ENCODE measurements around the gene FAM240A. TPM values are rescaled to one million over a fixed set of nuclear protein-coding genes. Genes with fewer than 3 reads are reported as not detected.

Gene FAM240A
- total and polyA plus RNA-seq, 3 experiments from 2014 or later: not detected

DNA sequence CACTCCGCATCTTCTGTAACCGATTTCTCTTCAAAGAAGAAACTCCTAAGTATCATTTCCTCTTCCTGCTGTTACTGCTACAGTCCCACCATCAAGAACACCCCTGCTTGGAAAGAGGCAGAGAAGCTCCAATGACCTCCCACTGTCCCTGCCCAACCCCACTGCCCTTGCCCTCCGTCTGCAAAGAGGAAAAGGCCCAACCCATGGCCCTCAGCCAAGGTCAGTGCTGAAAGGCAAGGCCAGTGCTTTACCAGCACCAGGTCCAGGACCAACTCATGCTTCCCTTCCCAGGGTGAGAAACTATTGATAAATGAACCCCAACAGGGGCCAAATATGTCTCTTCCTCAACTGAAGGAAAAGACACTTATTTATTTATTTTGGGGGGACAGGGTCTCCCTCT is 22.5 kb downstream of the FAM240A start:
- peaks cover 4 to 5% (median 5%) of the 10 kb centered on the region in 3 donors for H3K4me1 Mint-ChIP-seq
- peak overlapping the region in 1 of 8 donors; percentile 76 for H3K27ac Mint-ChIP-seq
- peaks cover 3 to 8% of the 10 kb centered on the region in 2 donors for H3K27me3 Mint-ChIP-seq
- H3K9me3 Mint-ChIP-seq: peaks cover 0 to 6% (median 0%) of the 10 kb centered on the region in 5 donors
- H3K4me3 Mint-ChIP-seq: no peak overlapping the region
- H3K9me3 ChIP-seq (ENCODE audit: low read length): no peaks in the 10 kb centered on the region
- H3K4me1 ChIP-seq (ENCODE audit: insufficient read depth, low read length): peaks cover 5% of the 10 kb centered on the region
- no peak overlapping the region for H3K4me3 ChIP-seq (ENCODE audit: low read length)
- no peaks in the 10 kb centered on the region for H3K27me3 ChIP-seq (ENCODE audit: insufficient read depth, low read length, poor library complexity, severe bottlenecking)
- ChIA-PET POLR2A (no interaction called here), CTCF (interaction anchor here (8.6 kb wide), 1 partner anchor 144 kb away, joined by 147 read pairs; no protein-coding TSS in a partner anchor)
- H3K36me3 ChIP-seq (ENCODE audit: insufficient read depth, low read length): no peaks in the 10 kb centered on the region
- DNase-seq: no peak
- peaks cover 0 to 2% (median 0%) of the 10 kb centered on the region in 3 donors for H3K36me3 Mint-ChIP-seq
- H3K27ac ChIP-seq (ENCODE audit: low read depth, low read length): no peak overlapping the region

DNA sequence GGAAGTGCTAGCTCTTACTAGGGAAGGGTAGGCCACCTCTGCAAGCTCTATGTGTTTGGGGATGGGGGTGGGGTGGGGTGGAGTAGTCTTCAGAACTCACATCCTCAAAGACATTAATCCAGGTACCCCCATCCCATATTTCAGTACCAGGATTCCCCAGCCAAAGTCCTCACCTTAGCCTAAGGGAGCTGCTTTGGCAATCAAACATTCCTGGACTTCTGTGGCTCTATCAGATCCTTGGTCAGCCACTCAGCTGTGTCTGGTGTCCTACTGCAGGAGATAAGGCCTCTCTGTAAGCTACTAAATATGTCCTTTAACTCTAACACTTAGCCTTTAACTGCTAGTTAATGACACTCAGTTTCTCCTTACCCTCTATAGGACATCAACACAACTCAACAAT is 26.9 kb downstream of the FAM240A start:
- no peak overlapping the region for H3K27ac ChIP-seq (ENCODE audit: low read depth, low read length)
- Mint-ChIP-seq H3K9me3 (peaks cover 12 to 22% (median 15%) of the 10 kb centered on the region in 5 donors), H3K27ac (no peak overlapping the region), H3K4me1 (no peaks in the 10 kb centered on the region), H3K36me3 (peaks cover 0 to 11% (median 2%) of the 10 kb centered on the region in 3 donors), H3K4me3 (no peak overlapping the region), H3K27me3 (peaks cover 11 to 42% of the 10 kb centered on the region in 2 donors)
- ChIA-PET CTCF (interaction anchor here (1.0 to 1.3 kb wide), 2 partner anchors 10 to 150 kb away, joined by 3 to 6 read pairs; no protein-coding TSS in a partner anchor), POLR2A (no interaction called here)
- no peaks in the 10 kb centered on the region for H3K9me3 ChIP-seq (ENCODE audit: low read length)
- no peaks in the 10 kb centered on the region for H3K4me1 ChIP-seq (ENCODE audit: insufficient read depth, low read length)
- H3K27me3 ChIP-seq (ENCODE audit: insufficient read depth, low read length, poor library complexity, severe bottlenecking): no peaks in the 10 kb centered on the region
- no peak for DNase-seq
- no peaks in the 10 kb centered on the region for H3K36me3 ChIP-seq (ENCODE audit: insufficient read depth, low read length)
- H3K4me3 ChIP-seq (ENCODE audit: low read length): no peak overlapping the region

DNA sequence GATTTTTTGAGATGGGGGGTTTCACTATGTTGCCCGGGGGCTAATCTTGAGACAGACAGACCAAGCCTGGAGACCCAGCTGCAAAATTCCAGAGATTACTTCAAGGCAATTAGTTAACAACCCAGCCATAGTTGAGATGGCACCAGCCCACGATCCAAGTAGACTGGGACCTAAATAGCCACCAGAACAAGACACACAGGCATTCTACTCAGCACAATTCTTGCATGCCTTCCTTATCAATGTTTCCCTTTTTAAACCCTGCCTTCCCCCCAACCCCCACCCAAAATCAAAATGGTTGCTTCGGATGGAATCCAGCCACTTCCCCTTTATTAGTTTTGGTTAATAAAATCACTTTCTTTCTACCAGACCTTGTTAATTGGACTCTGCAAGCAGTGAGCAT is 28.6 kb downstream of the FAM240A start:
- H3K9me3 ChIP-seq (ENCODE audit: low read length): no peaks in the 10 kb centered on the region
- Mint-ChIP-seq H3K36me3 (peaks cover 0 to 11% (median 2%) of the 10 kb centered on the region in 3 donors), H3K27me3 (peaks cover 14 to 56% of the 10 kb centered on the region in 2 donors), H3K9me3 (peaks cover 12 to 22% (median 15%) of the 10 kb centered on the region in 5 donors), H3K4me3 (no peak overlapping the region), H3K4me1 (no peaks in the 10 kb centered on the region), H3K27ac (no peak overlapping the region)
- H3K4me1 ChIP-seq (ENCODE audit: insufficient read depth, low read length): no peaks in the 10 kb centered on the region
- DNase-seq: no peak
- no peaks in the 10 kb centered on the region for H3K36me3 ChIP-seq (ENCODE audit: insufficient read depth, low read length)
- ChIA-PET POLR2A (no interaction called here), CTCF (interaction anchor here (1.3 kb wide), 1 partner anchor 11 kb away, joined by 4 read pairs; no protein-coding TSS in a partner anchor)
- H3K27me3 ChIP-seq (ENCODE audit: insufficient read depth, low read length, poor library complexity, severe bottlenecking): no peaks in the 10 kb centered on the region
- H3K27ac ChIP-seq (ENCODE audit: low read depth, low read length): no peak overlapping the region
- H3K4me3 ChIP-seq (ENCODE audit: low read length): no peak overlapping the region

DNA sequence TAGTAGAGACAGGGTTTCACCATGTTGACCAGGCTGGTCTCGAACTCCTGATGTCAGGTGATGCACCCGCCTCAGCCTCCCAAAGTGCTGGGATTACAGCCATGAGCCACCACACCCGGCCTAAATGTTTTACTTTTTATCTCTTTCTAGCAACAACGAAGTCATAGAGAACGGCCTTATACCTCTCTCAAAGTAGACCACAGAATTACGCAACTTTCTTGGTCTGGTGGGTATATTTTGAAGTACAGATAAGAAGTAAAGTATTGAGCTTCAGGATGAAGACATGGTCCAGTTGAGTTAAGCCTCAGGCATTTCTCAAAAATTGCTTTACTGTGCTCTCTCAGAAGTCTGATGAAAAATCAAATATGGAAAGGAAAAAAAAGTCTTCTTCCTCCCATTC is 30.6 kb downstream of the FAM240A start:
- H3K27me3 ChIP-seq (ENCODE audit: insufficient read depth, low read length, poor library complexity, severe bottlenecking): no peaks in the 10 kb centered on the region
- POLR2A ChIA-PET: no interaction called here
- no peak overlapping the region for H3K27ac ChIP-seq (ENCODE audit: low read depth, low read length)
- CTCF ChIA-PET: no interaction called here
- no peaks in the 10 kb centered on the region for H3K9me3 ChIP-seq (ENCODE audit: low read length)
- H3K36me3 ChIP-seq (ENCODE audit: insufficient read depth, low read length): no peaks in the 10 kb centered on the region
- Mint-ChIP-seq H3K9me3 (peaks cover 12 to 22% (median 15%) of the 10 kb centered on the region in 5 donors), H3K36me3 (peaks cover 0 to 11% (median 2%) of the 10 kb centered on the region in 3 donors), H3K4me1 (no peaks in the 10 kb centered on the region), H3K4me3 (no peak overlapping the region), H3K27me3 (peaks cover 16 to 66% of the 10 kb centered on the region in 2 donors), H3K27ac (no peak overlapping the region)
- H3K4me3 ChIP-seq (ENCODE audit: low read length): no peak overlapping the region
- no peaks in the 10 kb centered on the region for H3K4me1 ChIP-seq (ENCODE audit: insufficient read depth, low read length)
- DNase-seq: no peak

DNA sequence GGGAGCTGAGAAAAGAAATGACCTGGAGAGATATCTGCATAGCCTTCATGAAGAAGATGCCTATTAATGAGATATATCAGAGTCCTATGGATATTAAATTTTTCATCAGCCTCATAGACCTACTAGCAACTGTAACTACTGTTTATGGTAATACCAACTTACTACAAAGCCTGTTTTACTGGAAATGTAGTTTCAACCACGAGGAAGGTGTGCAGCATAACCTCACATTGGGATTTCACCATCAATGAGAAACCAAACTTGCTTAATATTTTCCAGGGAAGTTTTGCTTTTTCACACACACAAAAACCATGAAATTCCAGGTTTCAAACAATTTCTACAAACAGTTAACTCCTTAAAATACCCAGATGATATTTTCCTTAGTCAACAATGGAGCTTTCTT is 31.4 kb downstream of the FAM240A start:
- Histone ChIP-seq H3K36me3 (ENCODE audit: insufficient read depth, low read length) (no peaks in the 10 kb centered on the region), H3K9me3 (ENCODE audit: low read length) (no peaks in the 10 kb centered on the region), H3K4me1 (ENCODE audit: insufficient read depth, low read length) (no peaks in the 10 kb centered on the region), H3K27ac (ENCODE audit: low read depth, low read length) (no peak overlapping the region), H3K4me3 (ENCODE audit: low read length) (no peak overlapping the region), H3K27me3 (ENCODE audit: insufficient read depth, low read length, poor library complexity, severe bottlenecking) (no peaks in the 10 kb centered on the region)
- H3K36me3 Mint-ChIP-seq: peaks cover 0 to 11% (median 1%) of the 10 kb centered on the region in 3 donors
- H3K4me1 Mint-ChIP-seq: no peaks in the 10 kb centered on the region
- peaks cover 16 to 66% of the 10 kb centered on the region in 2 donors for H3K27me3 Mint-ChIP-seq
- H3K27ac Mint-ChIP-seq: no peak overlapping the region
- ChIA-PET POLR2A (no interaction called here), CTCF (no interaction called here)
- peaks cover 12 to 22% (median 15%) of the 10 kb centered on the region in 5 donors for H3K9me3 Mint-ChIP-seq
- no peak for DNase-seq
- H3K4me3 Mint-ChIP-seq: no peak overlapping the region

DNA sequence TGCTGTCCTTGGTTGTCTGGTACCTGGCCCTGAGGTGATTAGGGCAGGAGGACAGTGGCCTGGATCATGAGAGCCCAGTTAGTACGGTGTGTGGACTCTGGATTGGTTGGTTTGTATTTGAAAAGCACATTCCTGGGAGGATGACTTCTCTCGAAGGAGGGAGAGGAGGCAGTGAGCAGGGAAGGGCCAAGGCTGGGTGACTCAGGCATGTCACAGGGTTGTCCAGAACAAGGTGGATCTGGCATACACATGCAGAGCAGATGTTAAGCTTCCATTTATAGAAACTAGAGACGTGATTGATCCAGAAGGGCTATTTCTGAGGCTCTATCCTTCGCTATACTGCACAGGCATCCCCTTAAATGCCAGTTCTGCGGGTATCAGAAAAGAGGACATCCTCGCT is 34.4 kb downstream of the FAM240A start:
- no peak for DNase-seq
- no peaks in the 10 kb centered on the region for H3K36me3 Mint-ChIP-seq
- no peaks in the 10 kb centered on the region for H3K9me3 ChIP-seq (ENCODE audit: low read length)
- POLR2A ChIA-PET: no interaction called here
- H3K27me3 ChIP-seq (ENCODE audit: insufficient read depth, low read length, poor library complexity, severe bottlenecking): no peaks in the 10 kb centered on the region
- no peak overlapping the region for H3K4me3 ChIP-seq (ENCODE audit: low read length)
- no peak overlapping the region for H3K27ac ChIP-seq (ENCODE audit: low read depth, low read length)
- CTCF ChIA-PET: no interaction called here
- no peaks in the 10 kb centered on the region for H3K4me1 ChIP-seq (ENCODE audit: insufficient read depth, low read length)
- peaks cover 1 to 4% (median 2%) of the 10 kb centered on the region in 5 donors for H3K9me3 Mint-ChIP-seq
- H3K27me3 Mint-ChIP-seq: peaks cover 12 to 67% of the 10 kb centered on the region in 2 donors
- H3K4me1 Mint-ChIP-seq: no peaks in the 10 kb centered on the region
- H3K36me3 ChIP-seq (ENCODE audit: insufficient read depth, low read length): no peaks in the 10 kb centered on the region
- no peak overlapping the region for H3K4me3 Mint-ChIP-seq
- H3K27ac Mint-ChIP-seq: no peak overlapping the region

DNA sequence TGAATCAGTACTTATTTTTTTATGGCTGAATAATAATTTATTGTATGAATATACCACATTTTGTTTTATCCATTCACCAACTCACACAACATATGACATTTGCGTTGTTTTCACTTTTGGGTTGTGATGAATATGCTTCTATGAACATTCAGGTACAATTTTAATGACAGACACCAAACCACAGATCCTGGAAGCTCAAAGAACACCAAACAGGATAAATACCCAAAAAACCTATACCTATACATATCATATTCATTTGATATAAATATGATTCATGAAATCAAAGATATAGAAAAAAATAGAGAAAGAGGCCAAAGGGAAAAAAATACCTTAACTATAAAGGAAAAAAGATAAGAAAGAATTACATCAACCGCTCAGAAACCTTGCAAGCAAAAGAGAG is 35.8 kb downstream of the FAM240A start:
- ChIA-PET CTCF (no interaction called here), POLR2A (no interaction called here)
- H3K27me3 Mint-ChIP-seq: peaks cover 12 to 71% of the 10 kb centered on the region in 2 donors
- H3K27me3 ChIP-seq (ENCODE audit: insufficient read depth, low read length, poor library complexity, severe bottlenecking): no peaks in the 10 kb centered on the region
- H3K4me3 ChIP-seq (ENCODE audit: low read length): no peak overlapping the region
- H3K27ac Mint-ChIP-seq: no peak overlapping the region
- DNase-seq: no peak
- H3K27ac ChIP-seq (ENCODE audit: low read depth, low read length): no peak overlapping the region
- no peaks in the 10 kb centered on the region for H3K36me3 Mint-ChIP-seq
- no peaks in the 10 kb centered on the region for H3K36me3 ChIP-seq (ENCODE audit: insufficient read depth, low read length)
- H3K4me3 Mint-ChIP-seq: no peak overlapping the region
- H3K9me3 Mint-ChIP-seq: peaks cover 3 to 9% (median 5%) of the 10 kb centered on the region in 5 donors
- no peaks in the 10 kb centered on the region for H3K4me1 Mint-ChIP-seq
- H3K4me1 ChIP-seq (ENCODE audit: insufficient read depth, low read length): no peaks in the 10 kb centered on the region
- no peaks in the 10 kb centered on the region for H3K9me3 ChIP-seq (ENCODE audit: low read length)

DNA sequence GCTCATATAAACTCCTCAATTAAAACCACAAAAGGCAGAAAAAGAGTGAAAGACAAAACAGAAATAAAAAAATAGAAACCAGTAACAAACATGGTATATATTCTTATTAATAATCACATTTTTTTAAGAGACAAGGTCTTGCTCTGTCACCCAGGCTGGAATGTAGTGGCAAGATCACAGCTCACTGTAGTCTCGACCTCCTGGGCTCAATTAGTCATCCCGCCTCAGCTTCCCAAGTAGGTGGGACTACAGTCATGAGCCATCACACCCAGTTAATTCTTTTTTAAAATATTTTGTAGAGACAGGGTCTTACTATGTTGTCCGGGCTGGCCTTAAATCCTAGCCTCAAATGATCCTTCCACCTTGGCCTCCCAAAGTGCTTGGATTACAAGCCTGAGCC is 37.1 kb downstream of the FAM240A start:
- Mint-ChIP-seq H3K9me3 (peaks cover 3 to 9% (median 5%) of the 10 kb centered on the region in 5 donors), H3K27ac (no peak overlapping the region), H3K27me3 (peaks cover 11 to 67% of the 10 kb centered on the region in 2 donors), H3K4me1 (no peaks in the 10 kb centered on the region), H3K36me3 (no peaks in the 10 kb centered on the region), H3K4me3 (no peak overlapping the region)
- Histone ChIP-seq H3K36me3 (ENCODE audit: insufficient read depth, low read length) (no peaks in the 10 kb centered on the region), H3K4me3 (ENCODE audit: low read length) (no peak overlapping the region), H3K4me1 (ENCODE audit: insufficient read depth, low read length) (no peaks in the 10 kb centered on the region), H3K9me3 (ENCODE audit: low read length) (no peaks in the 10 kb centered on the region), H3K27ac (ENCODE audit: low read depth, low read length) (no peak overlapping the region), H3K27me3 (ENCODE audit: insufficient read depth, low read length, poor library complexity, severe bottlenecking) (no peaks in the 10 kb centered on the region)
- CTCF ChIA-PET: interaction anchor here (1.9 kb wide), 1 partner anchor 20 kb away, joined by 5 read pairs; no protein-coding TSS in a partner anchor
- POLR2A ChIA-PET: no interaction called here
- DNase-seq: no peak
